AG04450 (cell line): ENCODE measurements around the gene MROH7. TPM values are rescaled to one million over a fixed set of nuclear protein-coding genes. Genes with fewer than 3 reads are reported as not detected.
A peak's percentile ranks its signal among the peaks of the same experiment; 100 is the strongest.

ENCODE experiments used
- CTCF ChIA-PET: fragments of 300-600, 350-600 bp; formaldehyde crosslinking; extraction: SDS; loops from one replicate; lab custom pipeline; 2022; ENCODE audit warnings: antibody characterized with exemption, inconsistent platforms; lab: Charles Lee
- POLR2A ChIA-PET: fragments of 350-600 bp; formaldehyde crosslinking; extraction: SDS; loops from one replicate; lab custom pipeline; 2021; ENCODE audit warnings: antibody characterized with exemption, inconsistent platforms; lab: Yijun Ruan, JAX
- DNase-seq: peaks from one replicate; pipeline ENCODE4 v3.0.0-alpha.2; 2011; ENCODE audit warnings: low read depth, low spot score
- H3K27ac ChIP-seq: one replicate; pipeline ENCODE4 v1.5.1; 2012; ENCODE audit warnings: low read depth, low read length, control low read depth
- H3K27me3 ChIP-seq: one replicate; pipeline ENCODE4 v1.6.0; 2012; ENCODE audit warnings: low read length; ENCODE audit not compliant: control insufficient read depth, insufficient read depth
- H3K4me3 ChIP-seq: 2 replicates; pipeline ENCODE4 v1.5.1; 2011; ENCODE audit warnings: mild to moderate bottlenecking, low read depth, low read length, control low read depth
- H3K9me3 ChIP-seq: 2 replicates; pipeline ENCODE4 v1.5.1; 2012; ENCODE audit warnings: low read length; ENCODE audit not compliant: control insufficient read depth, insufficient read depth
- polyA plus RNA-seq: library from polyadenylated mRNA; depleted of rRNA; stranded (reverse); fragments of >200 nt; gene quantifications from 2 replicates; pipeline ENCODE4 v1.2.3, GENCODE V29; 2011
- TF ChIP-seq, protein P1 (sequence below): IDR thresholded peaks from 2 replicates; pipeline ENCODE4 v1.5.1; 2011; ENCODE audit warnings: low read depth, low read length, control low read depth, inconsistent platforms

The MROH7 gene
- polyA plus RNA-seq, 1 experiment, result not detected

DNA sequence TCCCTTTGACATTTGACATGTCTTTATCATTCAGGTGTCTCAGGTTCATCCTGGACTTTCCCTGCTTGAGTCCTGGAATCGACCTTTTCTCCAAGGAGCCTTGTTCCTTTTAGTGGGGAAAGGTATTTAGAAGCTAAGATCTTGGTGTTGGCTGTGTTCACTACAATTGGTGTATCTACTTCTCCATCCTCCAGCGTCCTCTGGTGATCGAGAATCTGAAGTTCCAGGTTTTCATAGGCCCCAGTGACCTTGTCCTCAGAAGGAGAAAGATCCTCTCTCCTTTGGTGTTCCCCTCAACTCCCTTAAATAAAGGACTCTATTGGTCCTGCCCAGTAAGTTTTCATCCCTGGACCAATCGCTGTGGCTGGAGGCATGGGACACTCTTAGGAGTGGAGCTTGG, 22.1 kb downstream of the MROH7 start:
- CTCF ChIA-PET, result interaction anchor here (0.6 kb wide), 2 partner anchors 18 to 620 kb away, joined by 3 to 6 read pairs; no protein-coding TSS in a partner anchor
- no peak for DNase-seq
- Histone ChIP-seq H3K27ac (no peak overlapping the region), H3K9me3 (no peaks in the 10 kb centered on the region; the same call in 1 of the 2 replicates), H3K27me3 (peaks cover 4% of the 10 kb centered on the region), H3K4me3 (no peak overlapping the region)
- POLR2A ChIA-PET, result interaction anchor here (0.6 kb wide), 1 partner anchor 28 kb away, joined by 7 read pairs; no protein-coding TSS in a partner anchor
- TF ChIP-seq, protein P1, sequence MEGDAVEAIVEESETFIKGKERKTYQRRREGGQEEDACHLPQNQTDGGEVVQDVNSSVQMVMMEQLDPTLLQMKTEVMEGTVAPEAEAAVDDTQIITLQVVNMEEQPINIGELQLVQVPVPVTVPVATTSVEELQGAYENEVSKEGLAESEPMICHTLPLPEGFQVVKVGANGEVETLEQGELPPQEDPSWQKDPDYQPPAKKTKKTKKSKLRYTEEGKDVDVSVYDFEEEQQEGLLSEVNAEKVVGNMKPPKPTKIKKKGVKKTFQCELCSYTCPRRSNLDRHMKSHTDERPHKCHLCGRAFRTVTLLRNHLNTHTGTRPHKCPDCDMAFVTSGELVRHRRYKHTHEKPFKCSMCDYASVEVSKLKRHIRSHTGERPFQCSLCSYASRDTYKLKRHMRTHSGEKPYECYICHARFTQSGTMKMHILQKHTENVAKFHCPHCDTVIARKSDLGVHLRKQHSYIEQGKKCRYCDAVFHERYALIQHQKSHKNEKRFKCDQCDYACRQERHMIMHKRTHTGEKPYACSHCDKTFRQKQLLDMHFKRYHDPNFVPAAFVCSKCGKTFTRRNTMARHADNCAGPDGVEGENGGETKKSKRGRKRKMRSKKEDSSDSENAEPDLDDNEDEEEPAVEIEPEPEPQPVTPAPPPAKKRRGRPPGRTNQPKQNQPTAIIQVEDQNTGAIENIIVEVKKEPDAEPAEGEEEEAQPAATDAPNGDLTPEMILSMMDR, result no peak

DNA sequence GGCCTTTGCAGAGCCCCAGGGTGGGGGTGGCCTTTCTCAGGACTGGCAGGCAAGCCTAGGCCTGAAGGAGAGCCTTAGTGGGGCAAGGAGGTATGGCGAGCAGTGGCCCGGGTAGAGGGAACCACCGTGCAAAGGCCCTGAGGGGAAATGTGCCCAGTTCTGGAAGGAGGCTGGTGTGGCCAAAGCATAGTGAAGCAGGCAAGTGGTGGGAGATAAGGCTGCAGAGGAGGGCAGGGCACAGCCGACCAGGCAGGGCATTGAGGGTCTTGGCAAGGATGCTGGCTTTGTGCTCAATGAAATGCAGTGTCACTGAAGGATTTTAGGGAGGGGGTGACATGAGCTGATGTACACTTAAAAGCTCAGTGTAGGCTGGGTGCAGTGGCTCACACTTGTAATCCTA, 22.8 kb downstream of the MROH7 start:
- CTCF ChIA-PET, result no interaction called here
- peaks cover 4% of the 10 kb centered on the region for H3K27me3 ChIP-seq
- H3K4me3 ChIP-seq, result no peak overlapping the region
- H3K9me3 ChIP-seq, result no peaks in the 10 kb centered on the region
- no peak overlapping the region for H3K27ac ChIP-seq
- POLR2A ChIA-PET, result interaction anchor here (0.6 kb wide), 1 partner anchor 27 kb away, joined by 7 read pairs; no protein-coding TSS in a partner anchor
- DNase-seq, result no peak
- TF ChIP-seq, protein P1, result no peak

DNA sequence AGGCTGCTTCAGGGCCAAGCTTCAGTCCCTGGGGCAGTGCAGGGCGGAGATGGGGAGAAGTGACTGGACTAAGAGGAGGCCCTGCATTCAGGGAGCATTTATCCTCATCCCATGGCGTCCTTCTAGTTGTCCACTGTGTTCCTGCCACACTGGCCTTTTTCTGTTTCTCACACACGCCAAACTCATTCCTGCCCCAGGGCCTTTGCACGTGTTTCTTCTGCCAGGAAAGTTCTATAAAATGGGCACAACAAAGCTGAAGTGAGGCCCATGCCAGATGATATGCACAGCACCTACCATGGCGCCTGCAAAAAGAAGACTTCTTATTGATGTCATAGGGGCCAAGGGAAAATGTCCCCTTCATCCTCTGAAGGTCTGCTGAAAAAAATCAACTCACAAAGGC, 24.3 kb downstream of the MROH7 start:
- no peak overlapping the region for H3K27ac ChIP-seq
- POLR2A ChIA-PET, result no interaction called here
- peaks cover 4% of the 10 kb centered on the region for H3K27me3 ChIP-seq
- DNase-seq, result no peak
- H3K9me3 ChIP-seq, result no peaks in the 10 kb centered on the region
- H3K4me3 ChIP-seq, result no peak overlapping the region
- CTCF ChIA-PET, result no interaction called here
- TF ChIP-seq, protein P1, result no peak

DNA sequence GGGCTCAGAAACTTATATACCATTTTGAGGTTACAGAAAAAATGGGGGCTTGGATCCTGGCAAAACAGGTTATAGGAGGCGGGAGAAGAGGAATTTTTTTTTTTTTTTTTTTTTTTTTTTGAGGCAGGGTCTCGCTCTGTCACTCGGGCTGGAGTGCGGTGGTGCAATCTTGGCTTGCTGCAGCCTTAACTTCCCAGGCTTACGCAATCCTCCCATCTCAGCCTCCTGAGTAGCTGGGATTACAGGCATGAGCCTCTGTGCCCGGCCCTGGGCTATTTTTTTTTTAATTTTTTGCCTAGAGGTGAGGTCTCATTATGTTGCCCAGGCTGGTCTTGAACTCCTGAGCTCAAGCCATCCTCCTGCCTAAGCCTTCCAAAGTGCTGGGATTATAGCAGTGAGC, 24.7 kb downstream of the MROH7 start:
- ChIA-PET CTCF (no interaction called here), POLR2A (no interaction called here)
- no peak overlapping the region for H3K27ac ChIP-seq
- TF ChIP-seq, protein P1, result no peak
- H3K9me3 ChIP-seq, result no peaks in the 10 kb centered on the region
- no peak overlapping the region for H3K4me3 ChIP-seq
- no peak for DNase-seq
- H3K27me3 ChIP-seq, result peaks cover 4% of the 10 kb centered on the region

DNA sequence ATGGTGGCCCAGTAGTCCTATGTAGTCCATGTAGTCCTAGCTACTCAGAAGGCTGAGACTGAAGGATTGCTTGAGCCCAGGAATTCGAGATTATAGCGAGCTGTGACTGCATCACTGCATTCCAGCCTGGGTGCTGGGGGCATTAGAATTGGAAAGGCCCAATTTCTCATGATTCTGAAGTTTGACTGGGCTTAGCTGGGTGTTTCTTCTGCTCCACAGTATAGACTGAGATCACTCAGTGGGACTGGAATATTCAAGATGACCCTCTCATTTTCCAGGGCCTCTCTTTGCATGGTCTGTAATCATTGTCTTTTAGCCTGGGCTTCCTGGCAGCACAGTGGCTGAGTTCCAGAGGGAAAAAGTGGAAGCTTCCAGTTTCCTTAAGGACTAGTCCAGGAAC, 26.2 kb downstream of the MROH7 start:
- no peaks in the 10 kb centered on the region for H3K9me3 ChIP-seq
- TF ChIP-seq, protein P1, result no peak
- CTCF ChIA-PET, result interaction anchor here (1.4 kb wide), 1 partner anchor 124 kb away, joined by 4 read pairs; no protein-coding TSS in a partner anchor
- peak overlapping the region; percentile 31 for H3K27ac ChIP-seq
- POLR2A ChIA-PET, result no interaction called here
- H3K27me3 ChIP-seq, result peaks cover 4% of the 10 kb centered on the region
- H3K4me3 ChIP-seq, result no peak overlapping the region
- no peak for DNase-seq
